Osteocyte (in vitro differentiated cells): ENCODE measurements around the gene SEH1L. TPM values are rescaled to one million over a fixed set of nuclear protein-coding genes. Genes with fewer than 3 reads are reported as not detected.

Experiments used
- DNase-seq: peaks from one replicate; pipeline ENCODE4 v3.0.0; 2021; ENCODE audit warnings: mixed read lengths; ENCODE audit not compliant: unreplicated experiment; ENCODE audit errors: extremely low spot score
- H3K27ac Mint-ChIP-seq: one replicate; pipeline ENCODE4 v1.8.0; 2021; ENCODE audit warnings: mild to moderate bottlenecking, mixed read lengths; ENCODE audit not compliant: unreplicated experiment
- H3K27me3 Mint-ChIP-seq: one replicate; pipeline ENCODE4 v1.8.0; 2021; ENCODE audit warnings: mixed read lengths; ENCODE audit not compliant: unreplicated experiment
- H3K36me3 Mint-ChIP-seq: one replicate; pipeline ENCODE4 v1.8.0; 2021; ENCODE audit warnings: mixed read lengths; ENCODE audit not compliant: unreplicated experiment
- H3K4me1 Mint-ChIP-seq: one replicate; pipeline ENCODE4 v1.8.0; 2021; ENCODE audit warnings: mixed read lengths; ENCODE audit not compliant: unreplicated experiment
- H3K4me3 Mint-ChIP-seq: one replicate; pipeline ENCODE4 v1.8.0; 2021; ENCODE audit warnings: mild to moderate bottlenecking, moderate library complexity, mixed read lengths; ENCODE audit not compliant: unreplicated experiment
- H3K9me3 Mint-ChIP-seq: one replicate; pipeline ENCODE4 v1.8.0; 2021; ENCODE audit warnings: mixed read lengths; ENCODE audit not compliant: unreplicated experiment
- CTCF ChIP-seq: fragments of 200-600 bp; sonication (generic); IDR thresholded peaks from 2 replicates; pipeline ENCODE4 v1.5.0; 2021; ENCODE audit warnings: antibody characterized with exemption, mild to moderate bottlenecking, moderate library complexity
- total RNA-seq: library from RNA; stranded (reverse); gene quantifications from 2 replicates; pipeline ENCODE4 v1.2.1, GENCODE V29; 2021

Gene SEH1L
- total RNA-seq, 1 donor from 2014 or later, result 47.5 TPM

- Mint-ChIP-seq H3K36me3 (peaks cover 16% of the 10 kb centered on the region), H3K4me1 (no peaks in the 10 kb centered on the region), H3K4me3 (no peak overlapping the region), H3K27me3 (no peaks in the 10 kb centered on the region), H3K9me3 (no peaks in the 10 kb centered on the region), H3K27ac (no peak overlapping the region)
- no peak for TF ChIP-seq CTCF
- no peak for DNase-seq
These were observed 59.4 kb downstream of the SEH1L start for GRCh38 chr18:13007248-13007560.

- Mint-ChIP-seq H3K4me1 (no peaks in the 10 kb centered on the region), H3K4me3 (no peak overlapping the region), H3K27ac (no peak overlapping the region), H3K36me3 (peaks cover 30% of the 10 kb centered on the region), H3K27me3 (no peaks in the 10 kb centered on the region), H3K9me3 (no peaks in the 10 kb centered on the region)
- TF ChIP-seq CTCF, result no peak
- DNase-seq, result no peak
These were observed 63.9 kb downstream of the SEH1L start for GRCh38 chr18:13011719-13012118.

GRCh38 chr18:13014232-13014631, 66.4 kb downstream of the SEH1L start:
- peaks cover 44% of the 10 kb centered on the region for H3K36me3 Mint-ChIP-seq
- no peaks in the 10 kb centered on the region for H3K4me1 Mint-ChIP-seq
- no peak overlapping the region for H3K27ac Mint-ChIP-seq
- no peak overlapping the region for H3K4me3 Mint-ChIP-seq
- H3K9me3 Mint-ChIP-seq, result no peaks in the 10 kb centered on the region
- DNase-seq, result no peak
- no peak for TF ChIP-seq CTCF
- no peaks in the 10 kb centered on the region for H3K27me3 Mint-ChIP-seq

- no peaks in the 10 kb centered on the region for H3K9me3 Mint-ChIP-seq
- peaks cover 42% of the 10 kb centered on the region for H3K36me3 Mint-ChIP-seq
- no peak overlapping the region for H3K27ac Mint-ChIP-seq
- H3K27me3 Mint-ChIP-seq, result no peaks in the 10 kb centered on the region
- no peak for DNase-seq
- no peak overlapping the region for H3K4me3 Mint-ChIP-seq
- TF ChIP-seq CTCF, result no peak
- H3K4me1 Mint-ChIP-seq, result no peaks in the 10 kb centered on the region
These were observed 67.0 kb downstream of the SEH1L start for GRCh38 chr18:13014818-13015217.

GRCh38 chr18:13017247-13017875, 69.5 kb downstream of the SEH1L start:
- Mint-ChIP-seq H3K4me1 (no peaks in the 10 kb centered on the region), H3K27ac (no peak overlapping the region), H3K4me3 (no peak overlapping the region), H3K27me3 (no peaks in the 10 kb centered on the region), H3K36me3 (peaks cover 58% of the 10 kb centered on the region), H3K9me3 (no peaks in the 10 kb centered on the region)
- no peak for TF ChIP-seq CTCF
- no peak for DNase-seq
